Measurements from ENCODE around the gene THSD1.

Gene THSD1

GRCh38 chr13:52405767-52406494, at the start of gene THSD1:
TSS of gene THSD1 (minus strand) at chr13:52406172. CDS start at chr13:52402600, 3,572 bp downstream.
- no peak for DNase-seq (ENCODE audit: low read depth)

GRCh38 chr13:52455677-52456041, 49.7 kb upstream of the THSD1 start:
- DNase-seq (ENCODE audit: low read depth), result no peak

- peak; percentile 61 for DNase-seq (ENCODE audit: low read depth)
These were observed 49.1 kb upstream of the THSD1 start, which contains the start of gene CKAP2 for GRCh38 chr13:52454820-52455676. TSS of gene CKAP2 (plus strand) at chr13:52455478. CDS start at chr13:52455557, 79 bp downstream.

GRCh38 chr13:52454459-52454819, 48.5 kb upstream of the THSD1 start:
- DNase-seq (ENCODE audit: low read depth), result no peak

- DNase-seq (ENCODE audit: low read depth), result no peak
These were observed 46.5 kb upstream of the THSD1 start for GRCh38 chr13:52452470-52452869.

- no peak for DNase-seq (ENCODE audit: low read depth)
These were observed 45.3 kb upstream of the THSD1 start for GRCh38 chr13:52451135-52451804.

GRCh38 chr13:52450793-52451116, 44.8 kb upstream of the THSD1 start:
- no peak for DNase-seq (ENCODE audit: low read depth)

GRCh38 chr13:52450012-52450792, 44.2 kb upstream of the THSD1 start, which contains the start of gene VPS36:
TSS of gene VPS36 (minus strand) at chr13:52450634. CDS start at chr13:52450594, 40 bp downstream.
- peak; percentile 35 for DNase-seq (ENCODE audit: low read depth)

GRCh38 chr13:52449331-52450011, 43.5 kb upstream of the THSD1 start:
- DNase-seq (ENCODE audit: low read depth), result no peak

- DNase-seq (ENCODE audit: low read depth), result no peak
These were observed 42.0 kb upstream of the THSD1 start for GRCh38 chr13:52447815-52448552.

GRCh38 chr13:52447354-52447753, 41.4 kb upstream of the THSD1 start:
- DNase-seq (ENCODE audit: low read depth), result no peak

- DNase-seq (ENCODE audit: low read depth), result no peak
These were observed 40.3 kb upstream of the THSD1 start for GRCh38 chr13:52446265-52446664.

GRCh38 chr13:52432456-52432855, 26.5 kb upstream of the THSD1 start:
- DNase-seq (ENCODE audit: low read depth), result no peak

GRCh38 chr13:52428295-52428694, 22.3 kb upstream of the THSD1 start:
- DNase-seq (ENCODE audit: low read depth), result no peak

- DNase-seq (ENCODE audit: low read depth), result no peak
These were observed 15.2 kb upstream of the THSD1 start for GRCh38 chr13:52421216-52421615.

GRCh38 chr13:52419080-52419479, 13.1 kb upstream of the THSD1 start:
- DNase-seq (ENCODE audit: low read depth), result no peak

GRCh38 chr13:52414963-52415362, 9.0 kb upstream of the THSD1 start:
- DNase-seq (ENCODE audit: low read depth), result peak; percentile 43

GRCh38 chr13:52414051-52414450, 8.1 kb upstream of the THSD1 start:
- DNase-seq (ENCODE audit: low read depth), result no peak

GRCh38 chr13:52412128-52412527, 6.2 kb upstream of the THSD1 start:
- no peak for DNase-seq (ENCODE audit: low read depth)

GRCh38 chr13:52411629-52412028, 5.7 kb upstream of the THSD1 start:
- no peak for DNase-seq (ENCODE audit: low read depth)

Data from HS-5 (cell line).